ELR (cell line): ENCODE measurements around the gene MED31.
"Not testable (repeated sequence)": the region's sequence is repeated elsewhere in the genome, so short reads cannot be mapped to it uniquely, and the experiment has no call there.

Experiments
- DNase-seq: peaks from one replicate; pipeline ENCODE4 v3.0.0-alpha.2; 2015; ENCODE audit warnings: low read depth

MED31 gene

DNA sequence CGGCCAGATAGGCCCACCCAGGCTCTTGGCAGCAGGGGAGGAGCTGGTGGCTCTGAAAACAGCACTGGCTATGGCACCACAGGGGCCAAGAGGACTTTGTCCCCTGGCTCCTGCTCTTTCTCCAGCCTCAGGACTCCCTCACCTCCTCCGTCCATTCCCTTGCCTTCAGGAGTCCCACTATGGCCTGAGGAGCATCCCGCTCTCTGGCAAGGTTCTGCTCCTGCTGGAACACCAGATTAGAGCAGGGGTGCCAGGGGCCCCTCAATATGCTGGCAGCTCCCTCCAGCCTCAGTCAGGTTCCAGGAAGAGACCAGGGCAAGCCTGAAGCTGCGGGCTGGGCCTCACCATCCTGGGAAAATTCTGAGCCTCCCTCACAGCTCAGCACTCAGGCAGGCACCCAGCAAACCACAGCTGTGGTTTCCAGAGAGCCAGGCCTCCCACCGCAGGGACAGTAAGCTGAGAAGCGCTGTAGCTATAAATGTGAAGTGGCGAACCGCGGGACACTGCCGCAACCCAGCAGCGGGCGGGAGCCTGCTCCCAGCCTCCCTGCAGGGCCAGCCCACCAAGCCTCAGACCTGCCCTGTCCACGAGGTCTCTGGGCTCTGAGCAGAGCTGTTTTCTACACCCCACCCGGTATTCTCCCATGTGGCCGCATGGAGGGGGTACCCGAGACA is 25.9 kb upstream of the MED31 start:
- DNase-seq = peak; percentile 48

- DNase-seq = no peak
Observed at GRCh38 chr17:6676802-6677157, 25.4 kb upstream of the MED31 start.

- DNase-seq = no peak
Observed at GRCh38 chr17:6675201-6675825, 23.9 kb upstream of the MED31 start.

DNA sequence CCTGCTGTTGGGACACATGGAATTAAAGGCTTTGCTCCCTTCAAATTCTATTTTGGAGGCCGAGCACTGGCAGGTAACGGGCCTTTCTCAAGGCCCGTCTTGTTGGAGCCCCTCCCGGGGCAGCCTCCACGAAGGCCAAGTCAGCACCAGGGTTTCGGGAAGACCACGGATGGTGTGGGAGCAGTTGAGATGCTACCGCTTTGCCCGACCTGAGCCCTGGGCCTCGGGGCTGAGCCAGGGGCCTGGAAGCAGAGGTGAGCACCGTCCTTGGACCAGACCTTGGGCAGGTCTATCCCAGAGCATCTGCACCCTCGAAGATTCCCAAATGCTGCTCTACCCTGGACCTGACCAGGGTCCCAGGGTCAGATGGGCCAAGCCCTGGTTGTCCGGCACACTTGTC is 23.2 kb upstream of the MED31 start:
- DNase-seq = no peak

GRCh38 chr17:6671431-6671830 is 20.0 kb upstream of the MED31 start:
- no peak for DNase-seq

- no peak for DNase-seq
Observed at GRCh38 chr17:6670999-6671398, 19.6 kb upstream of the MED31 start.

- DNase-seq = no peak
Observed at GRCh38 chr17:6670571-6670970, 19.2 kb upstream of the MED31 start.

DNA sequence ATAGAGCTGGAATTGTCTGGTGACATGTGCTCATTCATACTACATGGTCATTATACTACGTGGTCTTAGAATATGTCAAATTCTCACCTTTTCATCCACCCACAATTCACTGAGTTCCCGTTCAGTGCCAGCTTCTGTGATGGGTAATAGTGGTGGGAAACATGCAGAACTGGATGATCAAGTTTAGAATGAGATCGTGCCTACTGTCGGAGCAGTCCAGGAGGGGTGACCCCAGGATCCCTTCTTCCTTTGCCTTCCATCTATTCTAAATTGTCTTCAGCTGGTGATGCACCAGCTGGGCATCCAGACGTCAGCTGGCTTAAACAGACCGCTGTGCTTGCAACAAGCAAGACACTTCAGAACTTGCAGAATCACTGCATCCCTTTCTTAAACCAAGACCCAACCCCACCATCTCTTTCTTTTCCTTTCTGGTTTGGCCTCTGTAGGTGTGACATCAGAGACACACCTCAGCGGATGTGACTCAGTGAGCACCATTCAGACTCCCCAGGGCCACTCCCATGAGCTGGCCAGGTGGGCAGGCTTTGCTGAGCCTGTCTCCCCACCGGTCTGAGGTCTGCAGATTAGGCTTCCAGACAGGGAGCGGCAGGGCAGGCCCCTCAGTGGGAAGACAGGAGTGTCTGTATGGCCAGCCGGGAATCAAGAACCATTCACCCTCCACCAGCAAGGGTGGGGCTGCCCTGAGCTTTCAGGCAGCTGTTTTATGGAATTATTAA is 18.2 kb upstream of the MED31 start:
- no peak for DNase-seq

- DNase-seq = no peak
Observed at GRCh38 chr17:6668727-6669425, 17.5 kb upstream of the MED31 start.

DNA sequence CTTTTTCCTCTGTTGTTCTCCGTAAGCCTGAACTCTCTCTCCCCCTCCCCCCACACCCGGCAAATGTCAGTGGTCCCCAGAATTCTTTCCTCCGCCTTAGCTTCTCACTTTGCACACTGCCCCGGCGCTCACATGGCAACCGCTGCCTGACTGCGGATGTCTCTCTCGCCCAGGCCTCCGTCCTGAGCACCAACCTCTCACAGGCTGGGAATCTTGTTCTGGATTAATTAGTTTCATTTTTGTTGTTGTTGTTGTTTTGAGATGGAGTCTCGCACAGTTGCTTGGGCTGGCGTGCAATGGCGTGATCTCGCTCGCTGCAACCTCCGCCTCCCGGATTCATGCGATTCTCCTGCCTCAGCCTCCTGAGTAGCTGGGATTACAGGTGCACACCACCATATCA is 16.8 kb upstream of the MED31 start:
- no peak for DNase-seq

- DNase-seq = no peak
Observed at GRCh38 chr17:6667516-6667915, 16.1 kb upstream of the MED31 start.

GRCh38 chr17:6666557-6666956 is 15.2 kb upstream of the MED31 start:
- no peak for DNase-seq

DNA sequence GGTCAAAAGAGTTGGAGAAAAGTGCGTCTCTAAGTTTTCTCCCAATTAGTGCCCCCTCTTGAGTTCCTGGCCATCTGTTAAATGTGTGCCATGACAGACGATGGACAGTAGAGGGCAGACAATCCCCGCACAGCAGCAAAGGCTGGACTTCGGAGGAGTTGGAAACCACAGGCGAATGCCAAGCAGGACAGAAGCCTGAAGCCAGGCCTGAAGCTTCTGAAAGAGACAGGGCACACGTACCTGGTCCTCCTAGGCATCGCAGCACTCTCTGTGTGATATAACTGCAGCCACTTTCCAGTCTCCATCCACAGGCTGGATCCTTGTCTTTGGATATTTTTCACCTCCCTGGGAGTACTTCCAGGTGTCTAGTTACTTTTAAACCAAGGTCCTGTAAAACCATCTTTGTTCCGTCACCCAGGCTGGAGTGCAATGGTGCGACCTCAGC is 14.7 kb upstream of the MED31 start:
- peak; percentile 82 for DNase-seq

- not testable (repeated sequence) for DNase-seq
Observed at GRCh38 chr17:6663200-6663599, 11.8 kb upstream of the MED31 start.

DNA sequence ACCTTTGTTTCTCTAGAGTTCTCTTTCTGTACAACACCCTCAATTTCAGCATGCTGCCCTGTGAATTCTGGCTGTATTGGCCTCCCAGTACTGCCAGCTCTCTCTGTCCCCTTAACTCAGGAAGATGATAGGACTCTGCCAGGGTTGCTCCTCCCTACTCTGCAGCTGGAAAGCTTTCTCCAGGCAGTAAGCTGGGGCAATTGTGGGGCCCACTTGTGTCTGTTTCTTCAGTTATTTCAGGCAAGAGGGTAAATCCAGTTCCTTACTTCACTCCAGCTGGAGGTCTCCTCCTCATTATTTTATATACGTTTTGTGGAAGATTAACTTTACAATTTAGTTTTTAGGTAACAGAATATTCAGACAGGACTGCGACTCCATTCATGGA is 10.1 kb upstream of the MED31 start:
- DNase-seq = no peak

GRCh38 chr17:6660805-6661463 is 9.5 kb upstream of the MED31 start:
- DNase-seq = no peak

DNA sequence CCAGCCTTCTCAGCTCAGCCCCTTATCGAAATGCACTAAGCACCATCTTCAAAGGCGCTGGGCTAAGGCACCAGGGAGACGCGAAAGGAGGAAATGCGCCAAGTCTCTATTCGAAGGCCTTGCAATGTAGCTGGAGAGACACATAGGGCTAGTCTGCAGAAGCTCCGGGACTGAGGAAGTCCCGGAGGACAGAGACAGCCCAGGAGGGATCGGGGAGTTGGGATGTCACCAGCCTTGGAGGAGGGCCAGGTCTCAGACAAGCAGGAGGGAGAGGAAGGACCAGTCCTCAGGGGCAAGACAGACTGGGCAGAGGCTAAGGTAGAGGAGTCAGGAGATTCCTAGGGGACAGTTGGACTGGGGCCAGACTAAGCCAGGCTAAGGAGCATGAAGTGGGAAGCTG is 8.7 kb upstream of the MED31 start:
- no peak for DNase-seq

GRCh38 chr17:6658411-6658810 is 7.0 kb upstream of the MED31 start:
- not testable (repeated sequence) for DNase-seq

GRCh38 chr17:6657633-6658287 is 6.4 kb upstream of the MED31 start:
- no peak for DNase-seq

- not testable (repeated sequence) for DNase-seq
Observed at GRCh38 chr17:6656797-6657632, 5.6 kb upstream of the MED31 start.
